GM12874 (cell line): Measurements from ENCODE around the gene CEP170B.

Experiments
- TF ChIP-seq, protein P1 (sequence below): IDR thresholded peaks from 2 replicates; pipeline ENCODE4 v1.5.1; 2011; ENCODE audit warnings: low read depth, mild to moderate bottlenecking, control low read depth, low read length, moderate library complexity; ENCODE audit not compliant: insufficient read depth

Gene CEP170B

DNA sequence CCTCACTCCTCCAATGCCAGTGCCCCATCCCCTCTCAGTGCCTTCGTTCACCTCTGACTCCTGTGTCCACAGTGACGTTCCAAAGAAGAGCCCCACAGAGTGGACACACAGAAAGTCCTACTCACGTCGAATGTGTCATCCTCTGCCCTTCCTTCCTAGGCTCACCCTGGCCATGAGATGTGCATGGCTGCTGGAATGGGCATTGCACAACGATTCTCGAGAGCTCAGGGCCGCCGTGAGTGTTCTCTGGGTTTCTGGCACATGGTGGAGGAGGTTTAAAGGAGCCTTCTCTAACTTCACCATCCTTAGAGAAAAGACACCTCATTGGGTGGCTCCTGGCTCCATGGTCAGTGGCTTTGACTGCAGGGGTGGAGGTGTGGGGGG, 12.8 kb upstream of the CEP170B start:
- TF ChIP-seq, protein P1, sequence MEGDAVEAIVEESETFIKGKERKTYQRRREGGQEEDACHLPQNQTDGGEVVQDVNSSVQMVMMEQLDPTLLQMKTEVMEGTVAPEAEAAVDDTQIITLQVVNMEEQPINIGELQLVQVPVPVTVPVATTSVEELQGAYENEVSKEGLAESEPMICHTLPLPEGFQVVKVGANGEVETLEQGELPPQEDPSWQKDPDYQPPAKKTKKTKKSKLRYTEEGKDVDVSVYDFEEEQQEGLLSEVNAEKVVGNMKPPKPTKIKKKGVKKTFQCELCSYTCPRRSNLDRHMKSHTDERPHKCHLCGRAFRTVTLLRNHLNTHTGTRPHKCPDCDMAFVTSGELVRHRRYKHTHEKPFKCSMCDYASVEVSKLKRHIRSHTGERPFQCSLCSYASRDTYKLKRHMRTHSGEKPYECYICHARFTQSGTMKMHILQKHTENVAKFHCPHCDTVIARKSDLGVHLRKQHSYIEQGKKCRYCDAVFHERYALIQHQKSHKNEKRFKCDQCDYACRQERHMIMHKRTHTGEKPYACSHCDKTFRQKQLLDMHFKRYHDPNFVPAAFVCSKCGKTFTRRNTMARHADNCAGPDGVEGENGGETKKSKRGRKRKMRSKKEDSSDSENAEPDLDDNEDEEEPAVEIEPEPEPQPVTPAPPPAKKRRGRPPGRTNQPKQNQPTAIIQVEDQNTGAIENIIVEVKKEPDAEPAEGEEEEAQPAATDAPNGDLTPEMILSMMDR = no peak

DNA sequence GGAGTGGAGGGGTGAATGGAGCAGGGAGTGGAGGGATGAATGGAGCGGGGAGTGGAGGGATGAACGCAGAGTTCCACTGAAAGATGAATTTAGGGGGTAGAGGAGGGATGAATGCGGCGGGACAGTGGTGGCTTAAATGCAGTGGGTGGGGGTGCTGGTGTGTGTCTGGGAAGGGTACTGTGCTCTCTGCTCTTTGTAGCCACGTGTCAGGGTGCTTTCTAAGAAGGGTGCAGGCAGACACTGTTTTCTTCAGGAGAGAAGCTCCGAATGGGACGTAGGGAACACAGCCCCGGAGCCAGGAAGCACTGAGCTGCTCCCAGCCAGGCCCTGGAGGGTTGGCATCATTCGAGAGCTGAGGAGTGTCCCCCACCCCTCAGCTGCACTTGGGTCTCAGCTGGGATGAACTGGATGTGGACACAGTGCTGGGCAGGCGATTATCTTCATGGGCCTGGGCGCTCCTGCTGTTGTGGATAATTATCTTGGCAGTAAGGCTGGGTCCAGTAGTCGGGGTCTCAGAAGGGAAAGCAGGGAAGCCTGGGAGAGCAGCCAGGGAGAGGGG, 9.5 kb upstream of the CEP170B start:
- TF ChIP-seq, protein P1 = no peak

- TF ChIP-seq, protein P1 = no peak
These were observed 8.8 kb upstream of the CEP170B start for GRCh38 chr14:104856157-104856868.

DNA sequence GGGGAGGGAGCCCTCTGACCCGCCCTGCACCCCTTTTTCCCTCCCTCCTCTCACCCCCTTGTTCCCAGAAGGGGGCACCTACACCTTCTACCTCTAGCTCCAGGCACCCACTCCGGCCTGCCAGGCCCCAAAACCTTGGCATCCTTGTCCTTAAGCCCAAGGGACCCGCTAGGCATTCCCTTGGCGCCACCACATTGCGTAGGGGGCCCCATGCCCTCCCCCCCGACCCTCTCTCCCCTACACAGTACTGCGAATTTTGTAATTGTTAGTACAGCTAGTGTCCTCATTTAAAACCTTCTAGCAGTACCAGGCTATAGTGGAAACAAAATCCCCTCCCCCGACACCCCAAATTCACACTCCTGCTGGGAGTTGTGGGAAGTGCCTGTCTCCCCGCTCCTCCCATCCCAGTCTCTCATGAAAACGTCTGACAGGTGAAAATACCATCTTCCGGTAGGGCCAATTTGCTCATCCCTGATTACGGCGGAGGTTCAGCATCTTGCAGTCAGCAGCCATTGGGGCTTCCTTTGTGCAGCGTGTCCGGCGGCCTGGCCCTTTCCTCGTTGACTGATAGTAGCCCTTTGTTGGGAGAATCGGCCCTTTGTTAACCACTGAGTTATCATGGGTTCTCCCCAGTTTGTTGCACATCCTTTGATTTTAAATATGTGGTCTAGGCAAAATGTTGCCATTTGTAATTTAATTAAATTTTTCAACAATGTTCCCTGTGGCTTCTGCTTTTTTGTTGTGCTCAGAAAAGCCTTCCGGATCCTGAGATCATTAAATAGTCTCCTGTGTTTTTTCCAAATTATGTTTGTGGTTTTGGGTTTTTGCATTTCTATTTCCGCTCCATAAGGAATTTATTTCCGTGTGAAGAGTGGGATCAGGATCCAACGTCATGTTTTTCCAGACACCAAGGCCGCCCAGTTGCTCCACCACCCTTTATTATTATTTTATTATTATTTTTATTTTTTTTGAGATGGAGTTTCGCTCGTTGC, 7.9 kb upstream of the CEP170B start:
- TF ChIP-seq, protein P1 = no peak

- TF ChIP-seq, protein P1 = no peak
These were observed 6.1 kb upstream of the CEP170B start for GRCh38 chr14:104858811-104859426.

GRCh38 chr14:104859900-104860299, 5.2 kb upstream of the CEP170B start:
- TF ChIP-seq, protein P1 = no peak

DNA sequence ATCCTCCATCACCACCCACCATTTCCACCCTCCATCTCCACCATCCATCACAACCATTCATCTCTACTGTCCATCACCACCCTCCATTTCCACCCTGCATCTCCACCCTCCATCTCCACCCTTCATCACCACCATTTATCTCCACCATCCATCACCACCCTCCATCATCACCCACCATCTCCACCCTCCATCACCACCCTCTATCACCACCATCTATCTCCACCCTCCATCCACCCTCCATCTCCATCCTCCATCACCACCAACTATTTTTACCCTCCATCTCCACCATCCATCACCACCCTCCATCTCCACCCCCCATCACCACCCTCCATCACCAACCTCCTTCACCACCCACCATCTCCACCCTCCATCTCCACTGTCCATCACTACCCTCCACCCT, 4.7 kb upstream of the CEP170B start:
- TF ChIP-seq, protein P1 = no peak
